Thymus (tissue), 14 donors: ENCODE measurements around the gene TTYH2. TPM values are rescaled to one million over a fixed set of nuclear protein-coding genes. Genes with fewer than 3 reads are reported as not detected.

Experiments
- DNase-seq, 9 donors: peaks; one replicate each; pipeline ENCODE4 v3.0.0-alpha.2; 2013; ENCODE audit warnings: low spot score in 9 of 9, low read depth in 6 of 9, missing footprints in 1 of 9
- H3K27ac ChIP-seq, 2 donors: one replicate each; pipeline ENCODE4 v1.5.1; 2013; ENCODE audit warnings: control low read depth in 1 of 2, low read depth in 1 of 2, low read length in 1 of 2, mild to moderate bottlenecking in 1 of 2, moderate library complexity in 1 of 2
- H3K27me3 ChIP-seq, 2 donors: one replicate each; pipeline ENCODE4 v1.5.1; 2013; ENCODE audit warnings: low read length in 1 of 2; ENCODE audit not compliant: control insufficient read depth in 2 of 2, insufficient read depth in 1 of 2
- H3K36me3 ChIP-seq, 2 donors: one replicate each; pipeline ENCODE4 v1.5.1; 2013; ENCODE audit warnings: low read length in 1 of 2, mild to moderate bottlenecking in 1 of 2, moderate library complexity in 1 of 2; ENCODE audit not compliant: control insufficient read depth in 2 of 2, insufficient read depth in 2 of 2
- H3K4me1 ChIP-seq, 2 donors: one replicate each; pipeline ENCODE4 v1.5.1; 2013; ENCODE audit warnings: low read length in 2 of 2; ENCODE audit not compliant: control insufficient read depth in 2 of 2, insufficient read depth in 2 of 2
- H3K4me3 ChIP-seq, 2 donors: one replicate each; pipeline ENCODE4 v1.5.1; 2013; ENCODE audit warnings: low read length in 2 of 2, control low read depth in 1 of 2, mild to moderate bottlenecking in 1 of 2
- H3K9me3 ChIP-seq, 2 donors: one replicate each; pipeline ENCODE4 v1.5.1; 2013; ENCODE audit warnings: low read length in 1 of 2, mild to moderate bottlenecking in 1 of 2; ENCODE audit not compliant: control insufficient read depth in 2 of 2, insufficient read depth in 1 of 2
- WGBS: extraction: QIAGEN DNeasy Blood & Tissue Kit; methylation state at CpG from one replicate; pipeline ENCODE4 v1.1.7; 2013; 5-methylcytosine and 5-hydroxymethylcytosine counted together
- long read RNA-seq, 10 donors: transcript quantifications; one replicate each; lab custom pipeline, GENCODE V29; 2026
- polyA plus RNA-seq: library from polyadenylated mRNA; stranded (reverse); fragments of 200-250 nt; gene quantifications from one replicate; pipeline ENCODE4 v1.2.3, GENCODE V29; 2013
- total RNA-seq: library from RNA; stranded (reverse); fragments of 120-200 nt; gene quantifications from one replicate; pipeline ENCODE4 v1.2.4, GENCODE V29; 2013
- donor health status: healthy.

Gene TTYH2, protein sequence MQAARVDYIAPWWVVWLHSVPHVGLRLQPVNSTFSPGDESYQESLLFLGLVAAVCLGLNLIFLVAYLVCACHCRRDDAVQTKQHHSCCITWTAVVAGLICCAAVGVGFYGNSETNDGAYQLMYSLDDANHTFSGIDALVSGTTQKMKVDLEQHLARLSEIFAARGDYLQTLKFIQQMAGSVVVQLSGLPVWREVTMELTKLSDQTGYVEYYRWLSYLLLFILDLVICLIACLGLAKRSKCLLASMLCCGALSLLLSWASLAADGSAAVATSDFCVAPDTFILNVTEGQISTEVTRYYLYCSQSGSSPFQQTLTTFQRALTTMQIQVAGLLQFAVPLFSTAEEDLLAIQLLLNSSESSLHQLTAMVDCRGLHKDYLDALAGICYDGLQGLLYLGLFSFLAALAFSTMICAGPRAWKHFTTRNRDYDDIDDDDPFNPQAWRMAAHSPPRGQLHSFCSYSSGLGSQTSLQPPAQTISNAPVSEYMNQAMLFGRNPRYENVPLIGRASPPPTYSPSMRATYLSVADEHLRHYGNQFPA
- 8.7 TPM for total RNA-seq
- polyA plus RNA-seq, result 4.9 TPM
- long read RNA-seq, donor 1, result 0 reads
- long read RNA-seq, donor 2, result 0 reads
- long read RNA-seq, donor 3, partial matches to known transcripts, result 6 of 8 reads
- long read RNA-seq, donor 3, other reads (novel, unspliced or antisense), result 0 of 8 reads
- long read RNA-seq, donor 4, result 0 reads
- long read RNA-seq, donor 5, transcript TTYH2-201 (14 exons, 3,490 nt), result major isoform, 6 of 10 reads
- long read RNA-seq, donor 5, partial matches to known transcripts, result 0 of 10 reads
- long read RNA-seq, donor 5, other reads (novel, unspliced or antisense), result 0 of 10 reads
- long read RNA-seq, donor 6, partial matches to known transcripts, result 0 of 5 reads
- long read RNA-seq, donor 6, other reads (novel, unspliced or antisense), result 0 of 5 reads
- long read RNA-seq, donor 7, partial matches to known transcripts, result 0 of 2 reads
- long read RNA-seq, donor 7, other reads (novel, unspliced or antisense), result 0 of 2 reads
- long read RNA-seq, donor 8, partial matches to known transcripts, result 0 of 1 reads
- long read RNA-seq, donor 8, other reads (novel, unspliced or antisense), result 0 of 1 reads
- long read RNA-seq, donor 9, partial matches to known transcripts, result 7 of 8 reads
- long read RNA-seq, donor 9, other reads (novel, unspliced or antisense), result 0 of 8 reads
- long read RNA-seq, donor 10, partial matches to known transcripts, result 0 of 2 reads
- long read RNA-seq, donor 10, other reads (novel, unspliced or antisense), result 0 of 2 reads

DNA sequence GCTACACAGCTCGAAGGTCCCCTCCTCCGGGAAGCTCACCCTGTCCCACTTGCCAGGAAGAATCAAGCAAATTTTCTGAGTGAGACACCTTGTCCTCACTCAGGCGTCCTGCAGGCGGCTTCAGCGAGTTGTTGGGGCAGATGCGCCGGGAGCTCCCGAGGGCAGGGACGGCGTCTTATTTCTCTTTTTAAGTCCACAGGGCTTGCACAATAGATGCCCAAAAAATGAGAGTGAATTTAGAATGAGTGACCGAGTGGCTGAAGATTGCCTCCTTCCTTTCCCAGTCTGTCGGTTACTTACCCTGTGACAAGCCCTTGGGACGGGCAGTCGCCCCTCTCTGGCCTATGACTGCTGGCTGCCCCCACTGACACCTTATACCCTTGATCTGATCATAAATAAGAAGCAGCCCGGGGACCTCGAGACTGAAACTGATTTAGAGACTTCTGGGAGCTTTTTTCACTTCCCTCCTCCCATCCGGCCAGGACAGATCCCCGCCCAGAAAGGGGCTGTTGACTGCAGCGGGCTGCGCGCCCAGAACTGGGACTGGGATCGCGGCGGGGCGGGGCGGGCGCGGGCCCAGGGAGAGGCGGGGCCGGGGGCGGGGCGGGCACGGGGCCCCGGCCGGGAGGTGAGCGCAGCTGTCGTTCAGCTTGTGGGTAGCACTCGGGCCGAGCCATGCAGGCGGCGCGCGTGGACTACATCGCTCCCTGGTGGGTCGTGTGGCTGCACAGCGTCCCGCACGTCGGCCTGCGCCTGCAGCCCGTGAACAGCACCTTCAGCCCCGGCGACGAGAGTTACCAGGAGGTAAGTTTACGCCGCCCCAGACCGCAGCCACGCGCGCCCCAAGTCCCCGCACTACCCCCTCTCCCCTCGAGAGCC lies at the start of gene TTYH2:
TTYH2 (plus strand) TSS at position 659 of the 879 bp plus-strand sequence; CDS start at position 676, 17 bp downstream.
- peak within 1 kb of the TSS; percentile 59 to 70 for H3K27ac ChIP-seq
- peaks cover 17 to 67% of the 10 kb centered on the region in 2 donors for H3K4me1 ChIP-seq
- WGBS, result under 1% methylated on average over 62 of the region's 62 CpGs
- H3K36me3 ChIP-seq, result peaks cover 21 to 33% of the 10 kb centered on the region in 2 donors
- peak in 5 of 9 donors; percentile 42 to 74 (median 54) for DNase-seq
- H3K9me3 ChIP-seq, result no peaks in the 10 kb centered on the region
- H3K27me3 ChIP-seq, result peaks cover 18 to 43% of the 10 kb centered on the region in 2 donors
- H3K4me3 ChIP-seq, result peak within 1 kb of the TSS; percentile 42 to 51

DNA sequence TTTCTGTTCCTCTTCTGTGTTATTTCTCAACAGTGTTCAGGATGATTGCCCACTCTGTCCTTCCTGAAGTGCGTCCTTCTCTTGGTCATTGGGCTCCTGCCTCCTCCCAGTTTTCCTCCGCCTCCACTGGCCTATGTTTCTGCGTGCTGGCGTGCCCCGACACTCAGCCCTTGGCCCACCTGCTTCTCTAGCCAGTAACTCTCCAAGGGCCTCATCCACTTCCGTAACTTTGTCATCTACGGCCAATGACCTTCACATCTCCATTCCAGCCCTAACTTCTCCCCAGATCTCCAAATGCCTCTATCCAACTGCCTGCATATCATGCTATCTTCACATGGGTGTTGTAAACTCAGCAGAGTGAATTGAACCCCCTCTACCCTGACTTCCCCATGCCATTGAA lies 49.5 kb upstream of the TTYH2 start:
- H3K4me3 ChIP-seq, result no peak overlapping the region
- H3K27me3 ChIP-seq, result peaks cover 0 to 10% of the 10 kb centered on the region in 2 donors
- DNase-seq, result no peak
- no peaks in the 10 kb centered on the region for H3K36me3 ChIP-seq
- H3K27ac ChIP-seq, result no peak overlapping the region
- WGBS, result 91% methylated on average over 7 of the region's 7 CpGs
- H3K9me3 ChIP-seq, result peaks cover 0 to 1% of the 10 kb centered on the region in 2 donors
- H3K4me1 ChIP-seq, result peaks cover 0 to 6% of the 10 kb centered on the region in 2 donors

DNA sequence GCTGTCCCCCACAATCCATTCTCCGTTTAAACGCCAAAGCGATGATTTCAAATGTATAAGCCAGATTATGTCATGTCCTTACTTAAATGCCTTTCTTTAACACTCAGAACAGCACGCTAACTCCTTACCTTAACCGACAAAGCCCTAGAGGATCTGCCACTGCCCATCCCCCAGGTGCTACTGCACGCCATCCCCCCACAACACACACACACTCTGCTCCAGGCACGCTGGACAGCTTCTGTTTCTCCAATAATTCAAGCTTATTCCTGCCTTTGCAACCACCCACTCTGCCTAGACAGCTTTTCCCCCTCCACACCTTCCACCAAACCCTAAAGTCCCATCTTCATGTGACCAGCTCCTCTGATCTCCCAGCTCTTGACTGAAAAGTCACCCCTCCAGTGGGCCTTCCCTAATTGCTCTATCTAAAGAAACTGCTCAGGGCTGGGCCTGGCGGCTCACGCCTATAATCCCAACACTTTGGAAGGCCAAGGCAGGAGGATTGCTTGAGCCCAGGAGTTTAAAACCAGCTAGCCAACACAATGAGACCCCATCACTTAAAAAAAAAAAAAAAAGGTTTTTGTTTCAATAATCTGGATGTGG lies 48.8 kb upstream of the TTYH2 start:
- Histone ChIP-seq H3K4me3 (no peak overlapping the region), H3K4me1 (peaks cover 0 to 6% of the 10 kb centered on the region in 2 donors), H3K9me3 (peaks cover 0 to under 1% of the 10 kb centered on the region in 2 donors), H3K36me3 (no peaks in the 10 kb centered on the region), H3K27me3 (peaks cover 0 to 10% of the 10 kb centered on the region in 2 donors), H3K27ac (no peak overlapping the region)
- 91% methylated on average over 9 of the region's 9 CpGs for WGBS
- no peak for DNase-seq

DNA sequence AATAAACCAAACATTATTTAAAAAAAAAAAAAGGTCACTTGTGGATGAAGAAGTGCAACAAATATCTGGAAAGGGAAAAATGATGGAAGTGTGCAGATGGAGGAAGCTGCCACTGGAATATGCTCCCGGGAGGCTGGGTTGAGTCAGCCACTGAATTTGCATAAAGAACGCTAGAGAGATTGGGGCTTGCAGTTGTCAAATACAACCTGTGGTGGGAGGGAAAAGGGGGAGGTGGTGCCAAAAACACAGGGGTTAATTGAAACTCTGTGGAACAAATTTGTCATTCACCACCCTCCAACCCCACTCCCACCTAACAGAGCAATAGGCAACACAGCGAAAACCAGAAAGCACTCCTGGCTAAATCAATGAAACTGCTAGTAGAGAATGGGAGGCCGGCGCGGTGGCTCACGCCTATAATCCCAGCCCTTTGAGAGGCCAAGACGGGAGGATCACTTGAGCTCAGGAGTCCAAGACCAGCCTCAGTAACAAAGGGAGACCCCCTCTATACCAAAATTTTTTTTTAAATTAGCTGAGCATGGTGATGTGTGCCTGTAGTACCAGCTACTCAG lies 47.5 kb upstream of the TTYH2 start:
- H3K27ac ChIP-seq, result no peak overlapping the region
- no peaks in the 10 kb centered on the region for H3K9me3 ChIP-seq
- DNase-seq, result no peak
- H3K4me3 ChIP-seq, result no peak overlapping the region
- WGBS, result 80% methylated on average over 8 of the region's 8 CpGs
- H3K27me3 ChIP-seq, result peaks cover 0 to 10% of the 10 kb centered on the region in 2 donors
- no peaks in the 10 kb centered on the region for H3K36me3 ChIP-seq
- peaks cover 0 to 6% of the 10 kb centered on the region in 2 donors for H3K4me1 ChIP-seq

DNA sequence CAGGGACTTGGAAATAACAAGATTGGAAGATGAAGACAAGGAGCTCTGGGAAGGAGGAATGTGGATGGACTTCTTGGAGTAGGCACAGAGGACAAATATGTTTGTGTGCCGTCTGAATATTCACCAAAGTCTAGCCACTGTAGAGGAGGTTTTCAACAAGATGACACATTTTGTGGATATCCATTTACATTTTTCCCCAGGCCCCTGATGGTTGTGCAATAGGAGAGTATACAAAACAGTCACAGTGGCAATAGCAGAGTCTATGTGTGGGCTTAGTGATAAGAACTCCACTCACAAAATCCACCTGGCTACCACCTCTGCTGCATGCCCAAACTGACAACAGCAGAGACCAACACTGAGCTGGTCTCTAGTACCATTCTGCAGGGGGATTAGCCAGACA lies 42.4 kb upstream of the TTYH2 start:
- no peaks in the 10 kb centered on the region for H3K4me1 ChIP-seq
- DNase-seq, result no peak
- no peaks in the 10 kb centered on the region for H3K36me3 ChIP-seq
- H3K27me3 ChIP-seq, result peaks cover 0 to 13% of the 10 kb centered on the region in 2 donors
- H3K4me3 ChIP-seq, result no peak overlapping the region
- WGBS, result 88% methylated on average over 1 of the region's 1 CpG
- no peak overlapping the region for H3K27ac ChIP-seq
- H3K9me3 ChIP-seq, result no peaks in the 10 kb centered on the region

DNA sequence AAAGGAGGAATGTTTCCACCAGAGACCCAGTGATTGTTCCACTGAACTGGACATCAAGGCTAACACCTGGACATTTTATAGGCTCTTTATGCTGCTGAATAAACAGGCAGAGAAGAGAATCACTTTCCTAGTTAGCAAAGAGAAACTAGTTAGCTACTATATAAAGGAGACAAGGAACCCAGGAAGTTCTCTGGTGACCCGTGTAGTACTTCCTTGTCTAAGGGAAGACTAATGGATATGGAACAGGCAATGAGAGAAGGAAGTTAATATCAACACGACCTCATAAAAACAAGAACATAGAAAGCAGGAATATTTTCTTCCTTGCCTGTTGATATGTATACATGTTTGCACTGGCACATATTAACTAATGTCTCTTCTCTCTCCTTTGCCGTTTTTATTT lies 40.7 kb upstream of the TTYH2 start:
- Histone ChIP-seq H3K9me3 (no peaks in the 10 kb centered on the region), H3K27ac (no peak overlapping the region), H3K4me3 (no peak overlapping the region), H3K27me3 (peaks cover 0 to 22% of the 10 kb centered on the region in 2 donors), H3K4me1 (no peaks in the 10 kb centered on the region), H3K36me3 (no peaks in the 10 kb centered on the region)
- no peak for DNase-seq
- WGBS, result 65% methylated on average over 3 of the region's 3 CpGs

DNA sequence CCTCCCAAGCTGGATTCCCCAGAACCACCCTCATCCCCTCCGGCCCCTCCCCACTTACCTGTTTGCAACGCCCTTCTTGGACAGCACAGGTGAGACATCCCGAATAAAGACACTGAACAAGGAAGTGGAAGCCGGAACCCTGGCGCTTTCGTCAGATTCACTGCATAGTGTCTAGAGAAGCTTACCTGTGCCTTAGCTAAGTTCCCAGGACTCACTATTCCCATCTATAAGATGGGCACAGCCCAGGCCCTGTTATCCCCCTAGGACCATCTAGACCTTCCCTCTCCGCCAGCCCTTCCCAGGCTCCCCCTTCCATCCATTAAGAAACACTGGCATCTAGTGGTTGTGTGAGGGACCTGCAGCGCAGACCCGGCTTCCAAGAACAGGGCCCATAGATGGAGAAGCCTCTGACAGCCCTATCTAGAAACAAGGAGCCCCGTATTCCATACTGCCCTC lies 36.8 kb upstream of the TTYH2 start:
- no peaks in the 10 kb centered on the region for H3K4me1 ChIP-seq
- H3K27ac ChIP-seq, result no peak overlapping the region
- peaks cover 0 to 44% of the 10 kb centered on the region in 2 donors for H3K27me3 ChIP-seq
- H3K4me3 ChIP-seq, result no peak overlapping the region
- 53% methylated on average over 10 of the region's 10 CpGs for WGBS
- peak in 5 of 9 donors; percentile 15 to 49 (median 20) for DNase-seq
- no peaks in the 10 kb centered on the region for H3K36me3 ChIP-seq
- no peaks in the 10 kb centered on the region for H3K9me3 ChIP-seq
